IPS-20b (cell line): ENCODE data around the gene ROMO1.

Experiments
- H3K27ac ChIP-seq: one replicate; pipeline ENCODE4 v1.5.1; 2013; ENCODE audit warnings: low read length
- H3K27me3 ChIP-seq: 2 replicates; pipeline ENCODE4 v1.6.1; 2013; ENCODE audit warnings: mild to moderate bottlenecking, low read length, inconsistent platforms; ENCODE audit not compliant: insufficient read depth
- H3K36me3 ChIP-seq: 2 replicates; pipeline ENCODE4 v1.6.1; 2013; ENCODE audit warnings: low read depth, mild to moderate bottlenecking, inconsistent platforms, low read length, moderate library complexity; ENCODE audit not compliant: insufficient read depth
- H3K4me1 ChIP-seq: 2 replicates; pipeline ENCODE4 v1.6.1; 2013; ENCODE audit warnings: mild to moderate bottlenecking, control low read depth, inconsistent platforms, low read length, moderate library complexity; ENCODE audit not compliant: insufficient read depth
- H3K4me3 ChIP-seq: 2 replicates; pipeline ENCODE4 v1.5.1; 2013; ENCODE audit warnings: mild to moderate bottlenecking, low read length, inconsistent platforms
- H3K9ac ChIP-seq: 2 replicates; pipeline ENCODE4 v1.6.1; 2013; ENCODE audit warnings: low read depth, mild to moderate bottlenecking, inconsistent platforms, low read length, moderate library complexity
- H3K9me3 ChIP-seq: 2 replicates; pipeline ENCODE4 v1.6.1; 2013; ENCODE audit warnings: mild to moderate bottlenecking, low read depth, low read length, inconsistent platforms; ENCODE audit not compliant: insufficient read depth

ROMO1 gene

GRCh38 chr20:35726842-35727711 is 27.9 kb downstream of the ROMO1 start:
- Histone ChIP-seq H3K27me3 (no peaks in the 10 kb centered on the region), H3K9ac (no peak overlapping the region), H3K36me3 (peaks cover 99% of the 10 kb centered on the region), H3K27ac (no peak overlapping the region), H3K4me1 (no peaks in the 10 kb centered on the region), H3K9me3 (no peaks in the 10 kb centered on the region), H3K4me3 (no peak overlapping the region)

GRCh38 chr20:35729283-35729807 is 30.1 kb downstream of the ROMO1 start:
- Histone ChIP-seq H3K9ac (no peak overlapping the region), H3K9me3 (no peaks in the 10 kb centered on the region), H3K27me3 (no peaks in the 10 kb centered on the region), H3K27ac (no peak overlapping the region), H3K4me3 (no peak overlapping the region), H3K4me1 (no peaks in the 10 kb centered on the region), H3K36me3 (peaks cover 99% of the 10 kb centered on the region)

- Histone ChIP-seq H3K9ac (no peak overlapping the region), H3K27ac (no peak overlapping the region), H3K4me3 (no peak overlapping the region), H3K27me3 (no peaks in the 10 kb centered on the region), H3K36me3 (peaks cover 99% of the 10 kb centered on the region), H3K4me1 (no peaks in the 10 kb centered on the region), H3K9me3 (no peaks in the 10 kb centered on the region)
Observed at GRCh38 chr20:35729836-35730582, 30.8 kb downstream of the ROMO1 start.

GRCh38 chr20:35730583-35731468 is 31.6 kb downstream of the ROMO1 start:
- no peak overlapping the region for H3K27ac ChIP-seq
- peaks cover 99% of the 10 kb centered on the region for H3K36me3 ChIP-seq
- no peaks in the 10 kb centered on the region for H3K4me1 ChIP-seq

GRCh38 chr20:35731469-35731788 is 32.2 kb downstream of the ROMO1 start:
- H3K4me1 ChIP-seq, result no peaks in the 10 kb centered on the region
- H3K9me3 ChIP-seq, result no peaks in the 10 kb centered on the region
- no peak overlapping the region for H3K4me3 ChIP-seq
- H3K9ac ChIP-seq, result no peak overlapping the region
- H3K27me3 ChIP-seq, result no peaks in the 10 kb centered on the region
- H3K27ac ChIP-seq, result no peak overlapping the region
- H3K36me3 ChIP-seq, result peaks cover 99% of the 10 kb centered on the region

More at GRCh38 chr20:35730583-35731468, 31.6 kb downstream of the ROMO1 start:
- no peak overlapping the region for H3K9ac ChIP-seq
- no peak overlapping the region for H3K4me3 ChIP-seq
- H3K27me3 ChIP-seq, result no peaks in the 10 kb centered on the region
- H3K9me3 ChIP-seq, result no peaks in the 10 kb centered on the region

GRCh38 chr20:35731862-35732643 is 32.8 kb downstream of the ROMO1 start:
- no peaks in the 10 kb centered on the region for H3K4me1 ChIP-seq
- no peaks in the 10 kb centered on the region for H3K9me3 ChIP-seq
- H3K27ac ChIP-seq, result no peak overlapping the region
- H3K9ac ChIP-seq, result no peak overlapping the region
- H3K27me3 ChIP-seq, result no peaks in the 10 kb centered on the region
- H3K36me3 ChIP-seq, result peaks cover 99% of the 10 kb centered on the region
- H3K4me3 ChIP-seq, result no peak overlapping the region

GRCh38 chr20:35732644-35732982 is 33.4 kb downstream of the ROMO1 start:
- H3K27ac ChIP-seq, result no peak overlapping the region
- H3K4me1 ChIP-seq, result no peaks in the 10 kb centered on the region
- H3K9me3 ChIP-seq, result no peaks in the 10 kb centered on the region
- H3K4me3 ChIP-seq, result no peak overlapping the region
- no peak overlapping the region for H3K9ac ChIP-seq
- H3K36me3 ChIP-seq, result peaks cover 99% of the 10 kb centered on the region
- no peaks in the 10 kb centered on the region for H3K27me3 ChIP-seq

GRCh38 chr20:35734374-35734773 is 35.2 kb downstream of the ROMO1 start:
- Histone ChIP-seq H3K9me3 (no peaks in the 10 kb centered on the region), H3K36me3 (peaks cover 99% of the 10 kb centered on the region), H3K27ac (no peak overlapping the region), H3K4me3 (no peak overlapping the region), H3K4me1 (peaks cover 1% of the 10 kb centered on the region; the same call in 1 of the 2 replicates), H3K27me3 (no peaks in the 10 kb centered on the region), H3K9ac (no peak overlapping the region)

- H3K27me3 ChIP-seq, result no peaks in the 10 kb centered on the region
- H3K27ac ChIP-seq, result no peak overlapping the region
- H3K9me3 ChIP-seq, result no peaks in the 10 kb centered on the region
- peaks cover 4% of the 10 kb centered on the region; the same call in 1 of the 2 replicates for H3K4me1 ChIP-seq
- no peak overlapping the region for H3K9ac ChIP-seq
- H3K36me3 ChIP-seq, result peaks cover 99% of the 10 kb centered on the region
- no peak overlapping the region for H3K4me3 ChIP-seq
Observed at GRCh38 chr20:35734777-35735649, 35.8 kb downstream of the ROMO1 start.

- H3K9ac ChIP-seq, result no peak overlapping the region
- no peaks in the 10 kb centered on the region for H3K27me3 ChIP-seq
- no peak overlapping the region for H3K27ac ChIP-seq
- no peak overlapping the region for H3K4me3 ChIP-seq
- peaks cover 4% of the 10 kb centered on the region; the same call in 1 of the 2 replicates for H3K4me1 ChIP-seq
- H3K9me3 ChIP-seq, result no peaks in the 10 kb centered on the region
- peaks cover 98% of the 10 kb centered on the region for H3K36me3 ChIP-seq
Observed at GRCh38 chr20:35735826-35736470, 36.7 kb downstream of the ROMO1 start.
